Urinary bladder (tissue), 4 donors: ENCODE measurements around the gene TSACC. TPM values are rescaled to one million over a fixed set of nuclear protein-coding genes. Genes with fewer than 3 reads are reported as not detected.

Source experiments
- DNase-seq: peaks from one replicate; pipeline ENCODE4 v3.0.0-alpha.2; 2015; ENCODE audit errors: extremely low spot score
- H3K27ac ChIP-seq: one replicate; pipeline ENCODE4 v1.5.1; 2013; ENCODE audit warnings: low read depth, mild to moderate bottlenecking, moderate library complexity
- H3K36me3 ChIP-seq: one replicate; pipeline ENCODE4 v1.6.1; 2013; ENCODE audit warnings: mild to moderate bottlenecking, moderate library complexity; ENCODE audit not compliant: insufficient read depth
- H3K4me1 ChIP-seq: one replicate; pipeline ENCODE4 v1.6.1; 2013; ENCODE audit warnings: mild to moderate bottlenecking, moderate library complexity; ENCODE audit not compliant: insufficient read depth
- H3K4me3 ChIP-seq: one replicate; pipeline ENCODE4 v1.5.1; 2013; ENCODE audit warnings: low read depth, low read length
- WGBS: extraction: QIAGEN DNeasy Blood & Tissue Kit; methylation state at CpG from one replicate; pipeline ENCODE4 v1.1.7; 2013; 5-methylcytosine and 5-hydroxymethylcytosine counted together
- polyA plus RNA-seq: library from polyadenylated mRNA; stranded (reverse); fragments of 200-250 nt; gene quantifications from one replicate; pipeline ENCODE4 v1.2.3, GENCODE V29; 2013
- total RNA-seq: library from RNA; depleted of rRNA; stranded (reverse); fragments of >200 nt; gene quantifications from one replicate; pipeline ENCODE4 v1.2.3, GENCODE V29; 2014
- donor health status: healthy with polysubstance abuse.
- donor health status: healthy.

The TSACC gene
- total and polyA plus RNA-seq, 2 donors: 0.28 TPM; not detected in 1

DNA sequence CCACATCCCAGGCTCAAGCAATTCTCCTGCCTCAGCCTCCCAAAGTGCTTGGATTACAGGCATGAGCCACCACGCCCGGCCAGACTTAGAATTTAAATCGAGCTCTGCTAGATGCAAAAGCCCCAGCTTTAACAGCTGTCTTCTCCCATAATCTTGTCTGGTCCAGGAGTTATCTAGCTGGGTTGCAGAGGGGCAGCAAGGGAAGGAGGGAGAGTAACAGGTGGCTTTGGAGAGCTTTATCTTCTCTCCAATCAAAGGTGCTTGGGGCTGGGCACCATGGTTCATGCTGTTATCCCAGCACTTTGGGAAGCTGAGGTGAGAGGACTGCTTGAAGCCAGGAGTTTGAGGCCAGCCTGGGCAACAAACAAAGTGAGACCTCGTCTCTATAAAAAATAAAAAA, 34.5 kb downstream of the TSACC start:
- Histone ChIP-seq H3K4me3 (no peak overlapping the region), H3K4me1 (no peaks in the 10 kb centered on the region), H3K27ac (no peak overlapping the region), H3K36me3 (no peaks in the 10 kb centered on the region)
- no peak for DNase-seq
- WGBS: 78% methylated on average over 4 of the region's 4 CpGs

DNA sequence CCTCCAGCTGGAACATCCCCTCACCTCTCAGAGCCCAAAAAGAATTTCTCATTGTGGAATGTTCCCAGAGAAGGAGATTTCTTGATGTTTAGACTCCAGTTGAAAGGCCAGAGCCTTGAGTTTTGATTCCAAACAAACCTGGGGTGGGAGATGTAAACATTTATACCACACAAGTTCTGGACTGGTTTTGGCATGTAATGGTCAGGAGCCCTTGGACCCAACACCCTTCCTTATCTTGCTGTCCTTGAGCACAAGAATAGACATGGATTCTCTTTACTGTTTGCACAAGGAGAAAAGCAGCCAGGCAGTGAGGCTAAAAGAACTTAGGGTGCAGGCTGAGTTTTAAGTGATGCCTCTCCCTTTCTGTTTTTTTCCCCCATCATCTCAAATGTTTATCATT, 35.2 kb downstream of the TSACC start:
- Histone ChIP-seq H3K36me3 (no peaks in the 10 kb centered on the region), H3K4me3 (no peak overlapping the region), H3K27ac (no peak overlapping the region), H3K4me1 (no peaks in the 10 kb centered on the region)
- no peak for DNase-seq

DNA sequence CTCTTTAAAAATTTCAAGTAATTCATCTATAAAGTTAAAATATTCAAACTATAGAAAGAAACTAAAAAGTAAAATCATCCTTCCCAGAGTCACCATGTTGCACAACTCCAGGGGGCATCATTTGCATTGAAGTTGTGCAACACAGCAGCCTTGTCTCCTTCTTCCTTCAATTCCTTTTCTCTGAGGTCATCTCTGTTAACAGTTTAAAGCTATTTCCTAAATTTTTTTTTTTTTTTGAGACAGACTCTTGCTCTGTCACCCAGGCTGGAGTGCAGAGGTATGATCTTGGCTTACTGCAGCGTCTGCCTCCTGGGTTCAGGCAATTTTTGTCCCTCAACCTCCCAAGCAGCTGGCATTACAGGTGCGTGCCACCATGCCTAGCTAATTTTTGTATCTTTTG, 37.8 kb downstream of the TSACC start:
- no peak for DNase-seq
- H3K4me3 ChIP-seq: no peak overlapping the region
- H3K4me1 ChIP-seq: no peaks in the 10 kb centered on the region
- no peaks in the 10 kb centered on the region for H3K36me3 ChIP-seq
- WGBS: 88% methylated on average over 2 of the region's 2 CpGs
- H3K27ac ChIP-seq: no peak overlapping the region

DNA sequence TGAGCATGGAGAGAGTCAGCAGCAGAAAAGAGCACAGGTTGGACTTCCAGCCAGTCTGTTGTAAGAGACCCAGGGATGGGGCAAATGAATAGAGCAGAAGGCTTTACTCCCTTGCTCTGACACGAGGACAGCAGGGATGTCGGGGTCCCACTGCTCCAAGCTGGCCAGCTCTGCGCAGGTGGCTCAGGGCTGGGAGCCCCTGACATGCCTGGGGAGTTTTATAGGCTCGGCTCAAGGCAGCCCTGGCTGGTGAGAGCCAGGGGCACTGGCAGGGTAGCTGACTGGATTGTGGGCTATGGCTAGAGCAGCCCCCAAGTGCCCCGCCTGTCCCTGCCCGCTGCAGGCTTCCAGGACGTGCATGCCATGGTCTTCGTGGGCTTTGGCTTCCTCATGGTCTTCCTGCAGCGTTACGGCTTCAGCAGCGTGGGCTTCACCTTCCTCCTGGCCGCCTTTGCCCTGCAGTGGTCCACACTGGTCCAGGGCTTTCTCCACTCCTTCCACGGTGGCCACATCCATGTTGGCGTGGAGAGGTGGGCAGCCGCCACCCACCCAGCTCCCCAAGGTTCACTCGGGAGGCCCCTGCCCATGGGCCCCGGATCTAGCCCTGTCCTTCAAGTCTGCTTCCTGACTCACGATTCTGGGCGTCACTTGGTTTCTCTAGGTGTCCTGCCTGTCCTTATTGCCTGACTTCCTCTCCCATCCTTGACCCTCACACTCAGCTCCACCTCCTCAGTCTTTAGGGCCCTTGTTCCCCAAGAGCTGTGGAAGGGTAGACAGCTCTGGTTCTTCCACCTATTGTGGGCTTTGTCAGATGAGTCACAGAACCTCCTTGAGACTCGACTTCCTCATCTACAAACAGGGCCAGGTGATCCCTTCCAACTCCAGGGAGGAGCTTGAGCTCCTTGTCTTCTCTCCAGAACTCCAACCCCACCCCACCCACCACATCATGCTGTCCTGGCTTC, 38.9 kb downstream of the TSACC start:
- no peak for DNase-seq
- 83% methylated on average over 20 of the region's 20 CpGs for WGBS
- Histone ChIP-seq H3K27ac (no peak overlapping the region), H3K36me3 (no peaks in the 10 kb centered on the region), H3K4me3 (no peak overlapping the region), H3K4me1 (no peaks in the 10 kb centered on the region)

DNA sequence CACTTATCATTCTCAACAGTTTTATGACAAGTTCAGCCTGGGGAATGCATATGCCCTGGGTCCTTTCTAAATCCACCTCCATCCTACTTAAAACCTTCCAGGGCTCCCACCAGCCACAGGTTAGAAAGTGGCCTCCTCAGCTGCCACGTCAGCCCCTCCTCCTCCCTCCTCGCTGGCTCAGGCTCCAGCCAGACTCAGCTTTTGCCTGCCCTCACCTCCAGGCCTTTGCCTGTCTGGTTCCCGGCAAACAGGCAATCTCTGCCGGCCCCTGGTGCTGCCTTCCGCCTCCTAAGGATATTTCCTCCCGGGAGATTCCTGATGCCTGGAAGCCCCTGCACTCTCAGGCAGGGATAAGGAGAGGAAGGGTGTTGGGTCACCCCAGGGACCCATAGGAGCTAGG, 40.2 kb downstream of the TSACC start:
- Histone ChIP-seq H3K27ac (no peak overlapping the region), H3K4me1 (no peaks in the 10 kb centered on the region), H3K4me3 (no peak overlapping the region), H3K36me3 (no peaks in the 10 kb centered on the region)
- DNase-seq: no peak
- 77% methylated on average over 6 of the region's 6 CpGs for WGBS

DNA sequence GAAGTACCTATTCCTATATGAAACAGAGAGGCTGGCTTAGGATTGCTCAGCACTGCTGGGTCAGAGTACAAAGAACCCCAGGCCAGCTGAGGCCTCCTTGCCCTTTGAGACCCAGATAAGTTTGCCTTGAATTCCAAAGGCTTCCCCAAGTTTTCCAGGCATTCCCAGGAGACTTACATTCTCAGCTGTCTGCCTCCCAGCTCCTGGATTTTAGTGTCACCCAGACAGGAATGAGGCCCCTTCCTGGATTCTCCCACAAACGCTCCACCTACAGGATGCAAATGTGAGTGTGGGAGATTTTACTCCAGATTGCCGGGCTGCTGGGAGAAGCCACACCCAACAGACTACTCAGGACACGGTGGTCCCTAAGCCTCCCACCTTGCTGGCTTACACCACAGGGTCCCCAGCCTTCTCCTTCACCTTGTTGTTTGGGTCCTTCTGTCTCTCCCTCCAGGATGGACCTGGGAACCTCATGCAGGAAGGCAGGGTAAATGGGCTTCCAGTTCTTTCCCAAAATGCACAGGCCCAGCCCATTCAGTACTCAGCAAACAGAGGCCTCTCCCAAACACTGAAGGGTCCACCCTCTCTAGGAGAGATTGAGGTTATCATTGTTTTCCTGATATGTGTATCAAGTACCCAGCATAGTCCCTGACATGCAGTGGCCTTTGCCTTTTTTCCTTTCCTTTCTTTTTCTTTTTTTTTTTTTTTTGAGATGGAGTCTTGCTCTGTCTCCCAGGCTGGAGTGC, 41.3 kb downstream of the TSACC start:
- no peak for DNase-seq
- 55% methylated on average over 3 of the region's 3 CpGs for WGBS
- Histone ChIP-seq H3K27ac (no peak overlapping the region), H3K36me3 (no peaks in the 10 kb centered on the region), H3K4me3 (no peak overlapping the region), H3K4me1 (no peaks in the 10 kb centered on the region)

DNA sequence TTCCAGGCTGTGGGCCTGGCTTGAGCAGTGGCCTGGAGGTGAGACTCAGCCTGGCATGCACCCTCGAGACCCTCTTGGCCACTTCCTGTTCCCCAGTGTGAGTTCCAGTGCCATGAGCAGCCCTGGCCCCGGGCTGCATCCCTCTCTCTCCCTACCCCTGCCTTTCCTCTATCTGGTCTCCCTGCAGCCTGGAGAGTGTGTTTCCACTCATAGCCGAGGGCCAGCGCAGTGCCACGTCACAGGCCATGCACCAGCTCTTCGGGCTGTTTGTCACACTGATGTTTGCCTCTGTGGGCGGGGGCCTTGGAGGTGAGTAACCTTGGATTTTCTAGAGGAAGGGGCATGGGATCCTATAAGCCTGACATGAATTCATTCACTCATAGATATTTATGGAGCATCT, 44.2 kb downstream of the TSACC start:
- Histone ChIP-seq H3K27ac (no peak overlapping the region), H3K4me3 (no peak overlapping the region), H3K36me3 (no peaks in the 10 kb centered on the region), H3K4me1 (no peaks in the 10 kb centered on the region)
- whole genome bisulfite sequencing: 63% methylated on average over 7 of the region's 7 CpGs
- DNase-seq: no peak

DNA sequence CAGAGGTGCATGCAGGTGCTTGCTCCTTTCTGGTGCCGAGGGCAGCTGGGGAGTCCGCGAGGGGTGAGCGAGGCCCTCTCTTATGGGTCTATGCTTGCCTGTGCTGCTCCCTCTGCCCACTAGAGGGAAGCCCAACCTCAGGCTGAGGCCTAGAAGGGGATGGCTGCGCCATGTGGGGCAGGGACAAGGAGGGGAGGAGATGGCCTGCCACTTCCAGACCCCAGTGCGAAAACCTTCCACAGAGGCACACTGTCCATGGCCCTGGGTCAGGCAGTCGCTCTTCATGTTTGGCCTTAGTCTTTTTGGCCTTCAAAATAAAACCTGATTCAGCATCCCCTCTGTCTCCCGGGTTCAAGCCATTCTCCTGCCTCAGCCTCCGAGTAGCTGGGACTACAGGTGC, 44.7 kb downstream of the TSACC start:
- 47% methylated on average over 9 of the region's 9 CpGs for WGBS
- Histone ChIP-seq H3K27ac (no peak overlapping the region), H3K4me1 (no peaks in the 10 kb centered on the region), H3K4me3 (no peak overlapping the region), H3K36me3 (no peaks in the 10 kb centered on the region)
- DNase-seq: no peak

DNA sequence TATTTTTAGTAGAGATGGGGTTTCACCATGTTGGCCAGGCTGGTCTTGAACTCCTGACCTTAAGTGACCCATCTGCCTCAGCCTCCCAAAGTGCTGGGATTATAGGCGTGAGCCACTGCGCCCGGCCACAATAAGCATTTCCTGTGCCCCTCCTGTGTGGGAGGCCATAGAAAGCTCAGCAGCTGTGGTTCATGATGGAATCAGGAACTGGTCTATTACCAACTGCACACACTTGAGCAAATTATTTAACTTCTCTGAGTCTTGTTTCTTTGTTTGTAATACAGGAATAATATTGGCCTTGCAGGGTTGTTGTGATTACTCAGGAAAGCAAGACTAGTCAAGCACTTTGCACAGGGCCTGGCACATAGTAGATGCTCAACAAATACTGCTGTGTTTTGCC, 45.7 kb downstream of the TSACC start:
- H3K4me1 ChIP-seq: no peaks in the 10 kb centered on the region
- WGBS: 64% methylated on average over 3 of the region's 3 CpGs
- H3K36me3 ChIP-seq: no peaks in the 10 kb centered on the region
- no peak overlapping the region for H3K27ac ChIP-seq
- H3K4me3 ChIP-seq: no peak overlapping the region
- no peak for DNase-seq

DNA sequence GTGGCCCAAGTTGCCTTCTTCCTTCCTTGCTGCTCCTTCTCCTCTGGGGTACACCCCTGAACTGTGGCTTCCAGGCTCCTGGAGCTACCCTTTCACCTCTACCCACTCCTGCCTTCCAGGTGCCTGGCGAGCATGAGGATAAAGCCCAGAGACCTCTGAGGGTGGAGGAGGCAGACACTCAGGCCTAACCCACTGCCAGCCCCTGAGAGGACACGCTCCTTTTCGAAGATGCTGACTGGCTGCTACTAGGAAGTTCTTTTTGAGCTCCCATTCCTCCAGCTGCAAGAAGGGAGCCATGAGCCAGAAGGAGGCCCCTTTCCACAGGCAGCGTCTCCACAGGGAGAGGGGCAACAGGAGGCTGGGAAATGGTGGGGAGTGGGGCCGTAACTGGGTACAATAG, 46.3 kb downstream of the TSACC start:
- no peak for DNase-seq
- no peak overlapping the region for H3K4me3 ChIP-seq
- no peaks in the 10 kb centered on the region for H3K36me3 ChIP-seq
- WGBS: 95% methylated on average over 5 of the region's 5 CpGs
- no peak overlapping the region for H3K27ac ChIP-seq
- H3K4me1 ChIP-seq: no peaks in the 10 kb centered on the region

DNA sequence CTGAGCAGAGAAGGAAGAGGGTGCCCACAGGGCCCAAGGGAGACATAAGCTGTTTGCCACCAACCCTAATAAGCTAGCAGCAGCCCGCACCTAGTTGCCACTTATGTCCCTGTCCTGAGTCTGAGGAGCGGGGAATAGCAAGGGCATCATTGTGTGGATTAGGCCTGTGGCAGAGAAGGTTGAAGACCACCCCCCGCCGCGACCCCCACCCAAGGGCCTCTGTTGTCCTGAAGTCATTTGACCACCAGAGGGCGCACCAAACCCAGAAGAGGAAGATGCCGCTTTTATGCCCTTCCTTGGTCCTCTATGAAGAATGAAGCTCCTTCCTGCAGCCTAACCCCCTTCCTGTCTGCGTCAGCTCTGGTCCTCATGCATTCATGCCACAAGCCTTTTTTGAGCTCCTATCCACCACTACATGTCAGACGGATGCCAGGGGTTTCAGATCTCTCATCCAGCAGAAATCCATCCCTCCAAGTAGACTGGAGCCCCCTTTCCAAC, 47.3 kb downstream of the TSACC start:
- WGBS: 12% methylated on average over 9 of the region's 9 CpGs
- peak; percentile 26 for DNase-seq
- Histone ChIP-seq H3K4me1 (no peaks in the 10 kb centered on the region), H3K27ac (no peak overlapping the region), H3K4me3 (no peak overlapping the region), H3K36me3 (no peaks in the 10 kb centered on the region)

DNA sequence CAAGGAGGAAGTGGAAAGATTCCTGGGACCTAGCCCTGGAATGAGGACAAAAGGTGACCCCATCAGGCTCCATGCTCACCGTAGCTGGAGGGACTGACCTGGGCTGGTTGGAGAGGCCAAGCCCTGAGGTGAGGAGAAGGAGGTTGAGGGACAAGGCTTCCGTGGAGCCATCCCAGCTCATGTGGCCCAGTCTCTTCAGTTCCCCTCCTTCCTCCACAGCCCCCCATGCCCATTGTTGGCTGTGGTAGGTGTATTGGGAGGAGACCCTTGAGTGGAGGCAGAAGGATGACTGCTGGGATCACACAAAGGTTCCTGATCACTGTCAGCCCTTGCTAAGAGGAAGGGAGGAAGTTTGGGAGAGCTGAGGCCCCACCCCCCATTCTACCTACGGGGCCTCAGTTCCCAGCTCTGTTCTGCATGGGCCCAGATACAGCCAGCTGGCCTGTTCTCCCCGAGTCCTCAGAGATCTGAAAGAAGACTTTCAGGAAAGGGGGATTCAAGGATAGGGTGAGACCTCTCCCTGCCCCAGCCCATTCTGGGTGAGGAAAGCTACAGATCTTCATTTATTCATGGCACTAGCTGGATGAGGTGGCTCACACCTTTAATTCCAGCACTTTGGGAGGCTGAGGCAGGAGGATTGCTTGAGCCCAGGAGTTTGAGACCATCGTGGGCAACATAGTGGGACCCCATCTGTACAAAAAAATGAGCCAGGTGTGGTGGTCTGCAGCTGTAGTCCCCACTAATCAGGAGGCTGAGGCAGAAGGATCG, 48.0 kb downstream of the TSACC start:
- DNase-seq: no peak
- 82% methylated on average over 6 of the region's 6 CpGs for WGBS
- Histone ChIP-seq H3K36me3 (no peaks in the 10 kb centered on the region), H3K4me1 (no peaks in the 10 kb centered on the region), H3K27ac (no peak overlapping the region), H3K4me3 (no peak overlapping the region)

DNA sequence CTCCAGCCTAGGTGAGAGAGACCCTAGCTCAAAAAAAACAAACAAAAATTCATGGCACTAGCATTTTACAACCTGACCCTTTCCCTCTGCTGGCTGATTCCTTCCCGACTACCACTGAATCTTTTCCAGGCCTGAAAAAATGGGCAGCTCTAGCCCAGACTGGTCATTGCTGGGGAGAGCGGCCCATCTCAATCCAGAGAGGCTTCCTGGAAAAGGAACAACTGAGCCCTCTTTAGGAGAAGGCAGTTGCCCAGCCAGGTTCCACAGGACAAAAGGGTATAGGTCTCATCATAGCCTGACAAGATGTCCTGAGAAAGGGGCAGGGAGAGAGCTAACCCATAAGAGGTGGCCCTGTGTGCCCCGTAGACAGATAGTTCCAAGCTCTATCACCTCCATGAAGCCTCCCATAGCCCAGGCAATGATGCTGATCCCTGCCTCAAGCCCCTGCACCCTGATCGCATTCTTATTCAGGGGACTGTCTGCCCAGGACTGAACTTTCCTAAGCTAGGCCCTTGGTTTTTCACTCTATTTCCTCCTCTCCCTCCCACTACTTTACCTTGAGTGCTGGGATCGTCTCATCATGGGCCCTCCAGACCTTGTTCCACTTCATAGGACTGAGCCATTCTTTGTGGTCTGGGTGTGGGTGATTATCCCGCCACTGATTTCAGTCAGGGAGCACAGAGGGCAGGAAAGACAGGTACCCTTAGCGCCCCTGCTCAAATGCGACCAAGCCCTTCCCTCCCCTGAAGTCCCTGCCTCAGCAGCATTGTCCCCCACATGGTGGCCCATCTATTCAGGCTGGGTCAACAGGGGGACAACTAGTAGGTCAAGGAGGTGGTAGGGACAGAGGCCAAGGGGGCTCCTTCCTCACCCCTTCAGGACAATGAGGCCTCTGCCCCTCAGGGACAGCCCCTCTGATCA, 48.9 kb downstream of the TSACC start:
- H3K36me3 ChIP-seq: no peaks in the 10 kb centered on the region
- 91% methylated on average over 8 of the region's 8 CpGs for WGBS

More for the DNA sequence above, 48.9 kb downstream of the TSACC start:
- no peak overlapping the region for H3K27ac ChIP-seq
- H3K4me1 ChIP-seq: no peaks in the 10 kb centered on the region
- no peak for DNase-seq
- no peak overlapping the region for H3K4me3 ChIP-seq
